HepG2 (cell line): Measurements from ENCODE around the gene TMEM165. TPM values are rescaled to one million over a fixed set of nuclear protein-coding genes. Genes with fewer than 3 reads are reported as not detected.

ENCODE experiments used
- AGO2 ChIP-seq: fragments of 200-400 bp; formaldehyde crosslinking; optimal IDR thresholded peaks from 2 replicates; pipeline ENCODE3; 2017; ENCODE audit warnings: mild to moderate bottlenecking, low read depth, low read length, moderate library complexity
- ATM ChIP-seq: fragments of 450-650 bp; IDR thresholded peaks from 2 replicates; pipeline ENCODE4 v1.7.1; 2017; ENCODE audit warnings: mild to moderate bottlenecking, borderline replicate concordance
- CAMTA2 ChIP-seq: sonication (generic); formaldehyde crosslinking; IDR thresholded peaks from 2 replicates; pipeline ENCODE4 v1.4.0; 2020; ENCODE audit warnings: mild to moderate bottlenecking, missing genetic modification reagents, borderline replicate concordance
- KLF16 ChIP-seq, 2 experiments: sonication (generic) in 1 of 2; formaldehyde crosslinking in 1 of 2; IDR thresholded peaks; 2 replicates each; pipeline versions ENCODE4 v1.6.1 to v1.8.0; 2016 to 2023; ENCODE audit warnings: missing genetic modification reagents in 2 of 2, missing compliant biosample characterization in 1 of 2
- LRRFIP1 ChIP-seq: sonication (generic); formaldehyde crosslinking; conservative IDR thresholded peaks from 2 replicates; pipeline ENCODE4 v1.4.0; 2020; ENCODE audit warnings: missing genetic modification reagents
- MAFG ChIP-seq: sonication (generic); formaldehyde crosslinking; IDR thresholded peaks from 2 replicates; pipeline ENCODE4 v1.5.1; 2020; ENCODE audit warnings: mild to moderate bottlenecking, missing genetic modification reagents
- MEIS2 ChIP-seq: sonication (generic); formaldehyde crosslinking; IDR thresholded peaks from 2 replicates; pipeline ENCODE4 v1.9.0; 2021; ENCODE audit warnings: mild to moderate bottlenecking, missing genetic modification reagents
- NCOA5 ChIP-seq: sonication (generic); formaldehyde crosslinking; IDR thresholded peaks from 2 replicates; pipeline ENCODE4 v1.4.0; 2020; ENCODE audit warnings: missing genetic modification reagents
- PHF8 ChIP-seq: sonication (generic); formaldehyde crosslinking; IDR thresholded peaks from 2 replicates; pipeline ENCODE4 v1.5.0; 2020; ENCODE audit warnings: missing genetic modification reagents
- RBM39 ChIP-seq: fragments of 200-400 bp; formaldehyde crosslinking; IDR thresholded peaks from one replicate; pipeline ENCODE4 v1.6.1; 2018; ENCODE audit warnings: antibody characterized with exemption, mild to moderate bottlenecking, low read depth, low read length; ENCODE audit not compliant: poor library complexity, severe bottlenecking
- SALL1 ChIP-seq: sonication (generic); formaldehyde crosslinking; IDR thresholded peaks from 2 replicates; pipeline ENCODE4 v1.8.0; 2022; ENCODE audit warnings: mild to moderate bottlenecking, missing genetic modification reagents
- SRSF9 ChIP-seq: fragments of 200-400 bp; formaldehyde crosslinking; IDR thresholded peaks from 2 replicates; pipeline ENCODE4 v1.6.1; 2018; ENCODE audit warnings: borderline replicate concordance, mild to moderate bottlenecking, low read depth, low read length; ENCODE audit not compliant: insufficient read depth, poor library complexity, severe bottlenecking
- TAF15 ChIP-seq: fragments of 200-400 bp; formaldehyde crosslinking; IDR thresholded peaks from one replicate; pipeline ENCODE4 v1.6.1; 2018; ENCODE audit warnings: mild to moderate bottlenecking, low read depth, low read length; ENCODE audit not compliant: poor library complexity, severe bottlenecking
- TARDBP ChIP-seq: sonication (generic); formaldehyde crosslinking; IDR thresholded peaks from 2 replicates; pipeline ENCODE4 v1.8.0; 2022; ENCODE audit warnings: mild to moderate bottlenecking, missing genetic modification reagents
- ZFX ChIP-seq: sonication (generic); formaldehyde crosslinking; IDR thresholded peaks from 2 replicates; pipeline ENCODE4 v1.4.0; 2020; ENCODE audit warnings: mild to moderate bottlenecking, low read depth, missing genetic modification reagents, moderate library complexity
- ZNF331 ChIP-seq: sonication (generic); formaldehyde crosslinking; IDR thresholded peaks from 2 replicates; pipeline ENCODE4 v1.4.0; 2020; ENCODE audit warnings: missing genetic modification reagents
- ZNF383 ChIP-seq: sonication (generic); formaldehyde crosslinking; IDR thresholded peaks from 2 replicates; pipeline ENCODE4 v1.4.0; 2020; ENCODE audit warnings: missing genetic modification reagents, mild to moderate bottlenecking, borderline replicate concordance
- ZNF530 ChIP-seq: sonication (generic); formaldehyde crosslinking; IDR thresholded peaks from 2 replicates; pipeline ENCODE4 v1.5.0; 2020; ENCODE audit warnings: low read depth, mild to moderate bottlenecking, missing genetic modification reagents
- ZNF577 ChIP-seq: sonication (generic); formaldehyde crosslinking; IDR thresholded peaks from 2 replicates; pipeline ENCODE4 v1.4.0; 2020; ENCODE audit warnings: mild to moderate bottlenecking, low read depth, missing genetic modification reagents, borderline replicate concordance
- ZNF605 ChIP-seq: sonication (generic); formaldehyde crosslinking; IDR thresholded peaks from 2 replicates; pipeline ENCODE4 v1.8.0; 2022; ENCODE audit warnings: mild to moderate bottlenecking, missing genetic modification reagents
- ZNF720 ChIP-seq: sonication (generic); formaldehyde crosslinking; IDR thresholded peaks from 2 replicates; pipeline ENCODE4 v1.4.0; 2020; ENCODE audit warnings: missing genetic modification reagents
- ZSCAN22 ChIP-seq: sonication (generic); formaldehyde crosslinking; IDR thresholded peaks from 2 replicates; pipeline ENCODE4 v1.4.0; 2020; ENCODE audit warnings: mild to moderate bottlenecking, missing genetic modification reagents
- ZSCAN29 ChIP-seq: sonication (generic); formaldehyde crosslinking; conservative IDR thresholded peaks from 2 replicates; pipeline ENCODE4 v1.4.0; 2020; ENCODE audit warnings: mild to moderate bottlenecking, missing genetic modification reagents
- ZSCAN31 ChIP-seq: sonication (generic); formaldehyde crosslinking; IDR thresholded peaks from 2 replicates; pipeline ENCODE4 v1.5.0; 2020; ENCODE audit warnings: low read depth, mild to moderate bottlenecking, missing genetic modification reagents
- polyA plus RNA-seq, 8 experiments: library from polyadenylated mRNA; depleted of rRNA in 3 of 8; stranded (reverse) in 7 of 8; unstranded in 1 of 8; fragments of >200 nt; fragmentation: Illumina TruSeq in 4 of 8; extraction: Trizol in 4 of 8; gene quantifications; 2 replicates each; pipeline versions ENCODE4 v1.2.1 to v1.2.3, GENCODE V29; 2011 to 2016; ENCODE audit warnings: low read depth in 4 of 8, missing spikeins in 1 of 8, mixed read lengths in 1 of 8; ENCODE audit not compliant: insufficient read depth in 1 of 8
- total RNA-seq, 5 experiments: library from RNA; depleted of rRNA; stranded (reverse); fragments of >200 nt; fragmentation: Illumina TruSeq; extraction: Trizol; gene quantifications; 2 replicates each; pipeline ENCODE4 v1.2.3, GENCODE V29; 2016; ENCODE audit warnings: low read depth in 1 of 5
- TF ChIP-seq, protein P1 (sequence below): IDR thresholded peaks from 2 replicates; pipeline ENCODE4 v1.6.1; 2016; ENCODE audit warnings: low read depth
- TF ChIP-seq, protein P2 (sequence below): sonication (generic); formaldehyde crosslinking; IDR thresholded peaks from 2 replicates; pipeline ENCODE4 v1.4.0; 2020; ENCODE audit warnings: mild to moderate bottlenecking, missing genetic modification reagents

TMEM165 gene
- total and polyA plus RNA-seq, 2 of the 13 experiments (the other 11 are each of a cell fraction or from before 2014, with no cell fraction given), result 54.6 to 103 TPM

- TF ChIP-seq ZNF530 (CRISPR knock-in tag) (no peak), PHF8 (CRISPR knock-in tag) (peak; percentile 93), NCOA5 (CRISPR knock-in tag) (no peak), ZNF331 (CRISPR knock-in tag) (peak; percentile 50; the same call in 1 of the 2 replicates), ZNF577 (CRISPR knock-in tag) (0 out of 2 replicates have a peak, but pooled peaks have one; percentile 71), ZNF720 (no peak), TAF15 (no peak), ATM (no peak), ZSCAN31 (CRISPR knock-in tag) (peak; percentile 65; the same call in 1 of the 2 replicates), ZNF605 (no peak), TARDBP (CRISPR knock-in tag) (0 out of 2 replicates have a peak, but pooled peaks have one; percentile 38), ZSCAN29 (0 out of 2 replicates have a peak, but pooled peaks have one; percentile 38), CAMTA2 (CRISPR knock-in tag) (peak; percentile 94), SALL1 (CRISPR knock-in tag) (peak; percentile 56), ZFX (CRISPR knock-in tag) (peak; percentile 91), ZNF383 (CRISPR knock-in tag) (no peak), MEIS2 (CRISPR knock-in tag) (no peak; the same call in none of the 2 replicates), MAFG (CRISPR knock-in tag) (no peak), LRRFIP1 (CRISPR knock-in tag) (no peak), RBM39 (no peak), ZSCAN22 (CRISPR knock-in tag) (no peak), AGO2 (peak; percentile 72), SRSF9 (no peak), KLF16 (CRISPR knock-in tag; IDR thresholded peaks at IDR 0.05) (0 out of 4 replicates have a peak, but pooled peaks of 1 of the 2 experiments have one; percentile 17)
- TF ChIP-seq, protein P1, sequence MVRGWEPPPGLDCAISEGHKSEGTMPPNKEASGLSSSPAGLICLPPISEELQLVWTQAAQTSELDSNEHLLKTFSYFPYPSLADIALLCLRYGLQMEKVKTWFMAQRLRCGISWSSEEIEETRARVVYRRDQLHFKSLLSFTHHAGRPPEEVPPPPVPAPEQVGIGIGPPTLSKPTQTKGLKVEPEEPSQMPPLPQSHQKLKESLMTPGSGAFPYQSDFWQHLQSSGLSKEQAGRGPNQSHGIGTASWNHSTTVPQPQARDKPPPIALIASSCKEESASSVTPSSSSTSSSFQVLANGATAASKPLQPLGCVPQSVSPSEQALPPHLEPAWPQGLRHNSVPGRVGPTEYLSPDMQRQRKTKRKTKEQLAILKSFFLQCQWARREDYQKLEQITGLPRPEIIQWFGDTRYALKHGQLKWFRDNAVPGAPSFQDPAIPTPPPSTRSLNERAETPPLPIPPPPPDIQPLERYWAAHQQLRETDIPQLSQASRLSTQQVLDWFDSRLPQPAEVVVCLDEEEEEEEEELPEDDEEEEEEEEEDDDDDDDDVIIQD (CRISPR knock-in tag), result no peak; the same call in 1 of the 2 replicates
- TF ChIP-seq, protein P2, sequence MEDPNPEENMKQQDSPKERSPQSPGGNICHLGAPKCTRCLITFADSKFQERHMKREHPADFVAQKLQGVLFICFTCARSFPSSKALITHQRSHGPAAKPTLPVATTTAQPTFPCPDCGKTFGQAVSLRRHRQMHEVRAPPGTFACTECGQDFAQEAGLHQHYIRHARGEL (CRISPR knock-in tag), result no peak
Measured at GRCh38 chr4:55395529-55396307, at the start of gene TMEM165 (continued).
